ENCODE measurements around the gene ADGRV1. TPM values are rescaled to one million over a fixed set of nuclear protein-coding genes. Genes with fewer than 3 reads are reported as not detected.

ADGRV1 gene
- total and polyA plus RNA-seq, 2 donors (not counting 3 experiments of a cell fraction or from before 2014, with no cell fraction given): 0.11 to 0.55 TPM

GRCh38 chr5:91103353-91104061 lies 544.9 kb downstream of the ADGRV1 start:
- FAIRE-seq: no peak
- intact Hi-C loops (cut with micrococcal nuclease): no loop called here
- BruUV-seq (replicated peaks): no TSS peak
- Histone ChIP-seq H2AFZ (ENCODE audit: low read depth, low read length) (no peak overlapping the region), H3K4me1 (ENCODE audit: control insufficient read depth, extremely low read depth, insufficient read depth, low read length) (no peaks in the 10 kb centered on the region), H3K79me2 (ENCODE audit: control insufficient read depth, insufficient read depth, low read length) (no peaks in the 10 kb centered on the region), H4K20me1 (replicated peaks; ENCODE audit: control insufficient read depth, extremely low read depth, insufficient read depth, low read length) (no peaks in the 10 kb centered on the region), H3K36me3 (ENCODE audit: control insufficient read depth in 2 of 2, extremely low read depth in 1 of 2, insufficient read depth in 2 of 2, low read length in 2 of 2) (no peaks in the 10 kb centered on the region), H3K4me2 (ENCODE audit: insufficient read depth, low read length) (no peak overlapping the region), H3K9ac (replicated peaks; ENCODE audit: extremely low read depth, insufficient read depth, low read length) (no peak overlapping the region), H3K27me3 (ENCODE audit: control insufficient read depth in 2 of 2, insufficient read depth in 2 of 2, low read length in 2 of 2) (no peaks in the 10 kb centered on the region), H3K4me3 (replicated peaks in 1 of 3; ENCODE audit: insufficient read depth in 1 of 3, low read depth in 1 of 3, low read length in 3 of 3) (no peak overlapping the region), H3K9me1 (replicated peaks; ENCODE audit: control insufficient read depth, extremely low read depth, insufficient read depth, low read length) (no peaks in the 10 kb centered on the region), H3K9me3 (replicated peaks; ENCODE audit: control insufficient read depth, insufficient read depth, low read length) (peaks cover 2% of the 10 kb centered on the region), H3K27ac (ENCODE audit: insufficient read depth, low read depth, low read length) (no peak overlapping the region)
- ChIA-PET CTCF (interaction anchor here (0.8 to 3.5 kb wide), 11 partner anchors 9 to 316 kb away, joined by 3 to 60 read pairs (median 4); partner anchors contain the start of gene ARRDC3), POLR2A (interaction anchor here (1.3 kb wide), 1 partner anchor 280 kb away, joined by 3 read pairs; the partner anchor contains the start of gene ARRDC3)
- dilution Hi-C loops (cut with MboI; ENCODE audit: extremely low pct_ligation_motif_present, low sequenced_read_pairs): no loop called here
- no peak for DNase-seq (ENCODE audit: low read depth, low spot score)
- TF ChIP-seq POLR2AphosphoS5 (IDR thresholded peaks at IDR 0.05; ENCODE audit: insufficient read depth, low read depth, low read length): no peak
- no peak for TF ChIP-seq CTCF (IDR thresholded peaks at IDR 0.05; ENCODE audit: extremely low read depth in 1 of 2, insufficient read depth in 1 of 2, low read depth in 1 of 2, low read length in 2 of 2)
- no peak for TF ChIP-seq JUN (IDR thresholded peaks at IDR 0.05; ENCODE audit: borderline replicate concordance, insufficient read depth, insufficient read length, low read depth)
- TF ChIP-seq MAX (IDR thresholded peaks at IDR 0.05; ENCODE audit: insufficient read depth, insufficient read length): no peak
- TF ChIP-seq GATA2 (IDR thresholded peaks at IDR 0.05; ENCODE audit: insufficient read depth, insufficient read length, low read depth, low read length): no peak
- no peak for TF ChIP-seq POLR2A (IDR thresholded peaks at IDR 0.05; ENCODE audit: low read depth, low read length)
- no peak for TF ChIP-seq FOS (IDR thresholded peaks at IDR 0.05; ENCODE audit: borderline replicate concordance, insufficient read depth, low read length)
- TF ChIP-seq EZH2 (IDR thresholded peaks at IDR 0.05; ENCODE audit: borderline replicate concordance, low read depth, low read length, severe bottlenecking): no peak
- TF ChIP-seq MYC (IDR thresholded peaks at IDR 0.05; ENCODE audit: low read depth, low read length): no peak
